ENCODE measurements around the gene WDR83.
A peak's percentile ranks its signal among the peaks of the same experiment; 100 is the strongest.

The WDR83 gene

GRCh38 chr19:12715102-12715501, 48.5 kb downstream of the WDR83 start:
- no peak for DNase-seq (ENCODE audit: extremely low read depth, low read depth)
- no peak overlapping the region for H3K4me3 ChIP-seq (replicated peaks; ENCODE audit: low read depth, low read length)
- TF ChIP-seq CTCF (IDR thresholded peaks at IDR 0.05; ENCODE audit: low read depth, low read length, missing control alignments): no peak

- DNase-seq (ENCODE audit: extremely low read depth, low read depth): no peak
- TF ChIP-seq CTCF (IDR thresholded peaks at IDR 0.05; ENCODE audit: low read depth, low read length, missing control alignments): no peak
These were observed 49.3 kb downstream of the WDR83 start for GRCh38 chr19:12715929-12716328.

GRCh38 chr19:12720296-12720695, 53.7 kb downstream of the WDR83 start:
- DNase-seq (ENCODE audit: extremely low read depth, low read depth): no peak
- peak overlapping the region; percentile 74 for H3K4me3 ChIP-seq (replicated peaks; ENCODE audit: low read depth, low read length)
- TF ChIP-seq CTCF (IDR thresholded peaks at IDR 0.05; ENCODE audit: low read depth, low read length, missing control alignments): no peak

More at GRCh38 chr19:12715929-12716328, 49.3 kb downstream of the WDR83 start:
- H3K4me3 ChIP-seq (replicated peaks; ENCODE audit: low read depth, low read length): no peak overlapping the region

GRCh38 chr19:12720851-12721655, 54.4 kb downstream of the WDR83 start:
- DNase-seq (ENCODE audit: extremely low read depth, low read depth): no peak
- TF ChIP-seq CTCF (IDR thresholded peaks at IDR 0.05; ENCODE audit: low read depth, low read length, missing control alignments): no peak
- H3K4me3 ChIP-seq (replicated peaks; ENCODE audit: low read depth, low read length): peak overlapping the region; percentile 74

GRCh38 chr19:12721656-12722565, 55.3 kb downstream of the WDR83 start:
- TF ChIP-seq CTCF (IDR thresholded peaks at IDR 0.05; ENCODE audit: low read depth, low read length, missing control alignments): no peak
- no peak for DNase-seq (ENCODE audit: extremely low read depth, low read depth)
- peak overlapping the region; percentile 74 for H3K4me3 ChIP-seq (replicated peaks; ENCODE audit: low read depth, low read length)

GRCh38 chr19:12722566-12723380, 56.2 kb downstream of the WDR83 start:
- H3K4me3 ChIP-seq (replicated peaks; ENCODE audit: low read depth, low read length): peak overlapping the region; percentile 74
- peak; percentile 97 for DNase-seq (ENCODE audit: extremely low read depth, low read depth)
- no peak for TF ChIP-seq CTCF (IDR thresholded peaks at IDR 0.05; ENCODE audit: low read depth, low read length, missing control alignments)
